Fibroblast of mammary gland (primary cell): ENCODE results near the gene CAPZB.
A peak's percentile ranks its signal among the peaks of the same experiment; 100 is the strongest.

Experiments used
- DNase-seq: peaks from one replicate; pipeline ENCODE4 v3.0.0-alpha.2; 2010; ENCODE audit warnings: low read depth
- H3K4me3 ChIP-seq: 2 replicates; pipeline ENCODE4 v1.5.1; 2011; ENCODE audit warnings: low read depth, mild to moderate bottlenecking, low read length, moderate library complexity; ENCODE audit not compliant: control insufficient read depth
- TF ChIP-seq, protein P1 (sequence below): conservative IDR thresholded peaks from 2 replicates; pipeline ENCODE4 v1.5.1; 2011; ENCODE audit warnings: low read depth, low read length, inconsistent platforms; ENCODE audit not compliant: control insufficient read depth, insufficient read depth

Gene CAPZB

GRCh38 chr1:19397217-19397945, 88.0 kb downstream of the CAPZB start:
- TF ChIP-seq, protein P1, sequence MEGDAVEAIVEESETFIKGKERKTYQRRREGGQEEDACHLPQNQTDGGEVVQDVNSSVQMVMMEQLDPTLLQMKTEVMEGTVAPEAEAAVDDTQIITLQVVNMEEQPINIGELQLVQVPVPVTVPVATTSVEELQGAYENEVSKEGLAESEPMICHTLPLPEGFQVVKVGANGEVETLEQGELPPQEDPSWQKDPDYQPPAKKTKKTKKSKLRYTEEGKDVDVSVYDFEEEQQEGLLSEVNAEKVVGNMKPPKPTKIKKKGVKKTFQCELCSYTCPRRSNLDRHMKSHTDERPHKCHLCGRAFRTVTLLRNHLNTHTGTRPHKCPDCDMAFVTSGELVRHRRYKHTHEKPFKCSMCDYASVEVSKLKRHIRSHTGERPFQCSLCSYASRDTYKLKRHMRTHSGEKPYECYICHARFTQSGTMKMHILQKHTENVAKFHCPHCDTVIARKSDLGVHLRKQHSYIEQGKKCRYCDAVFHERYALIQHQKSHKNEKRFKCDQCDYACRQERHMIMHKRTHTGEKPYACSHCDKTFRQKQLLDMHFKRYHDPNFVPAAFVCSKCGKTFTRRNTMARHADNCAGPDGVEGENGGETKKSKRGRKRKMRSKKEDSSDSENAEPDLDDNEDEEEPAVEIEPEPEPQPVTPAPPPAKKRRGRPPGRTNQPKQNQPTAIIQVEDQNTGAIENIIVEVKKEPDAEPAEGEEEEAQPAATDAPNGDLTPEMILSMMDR = no peak
- H3K4me3 ChIP-seq = no peak overlapping the region
- no peak for DNase-seq

DNA sequence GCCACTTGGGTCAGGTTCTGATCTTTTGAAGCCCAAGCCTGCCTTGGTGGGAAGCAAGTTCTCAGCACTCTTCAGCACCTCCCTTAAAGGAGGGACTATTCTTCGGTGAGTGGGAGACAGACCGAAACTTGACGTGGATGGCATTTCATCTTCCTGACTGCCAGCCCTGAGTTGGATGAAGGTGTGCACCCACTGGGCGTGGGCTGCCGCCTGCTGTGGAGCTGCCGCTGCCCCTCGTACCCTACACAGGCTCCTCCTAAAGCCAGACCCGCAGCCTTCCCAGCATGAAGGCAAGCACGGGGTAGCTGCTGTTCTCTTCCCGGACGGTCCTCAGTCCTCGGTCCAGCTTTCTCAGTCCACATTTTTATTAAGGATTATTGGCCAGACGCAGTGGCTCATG, 89.1 kb downstream of the CAPZB start:
- TF ChIP-seq, protein P1 = no peak
- no peak overlapping the region for H3K4me3 ChIP-seq
- DNase-seq = no peak

DNA sequence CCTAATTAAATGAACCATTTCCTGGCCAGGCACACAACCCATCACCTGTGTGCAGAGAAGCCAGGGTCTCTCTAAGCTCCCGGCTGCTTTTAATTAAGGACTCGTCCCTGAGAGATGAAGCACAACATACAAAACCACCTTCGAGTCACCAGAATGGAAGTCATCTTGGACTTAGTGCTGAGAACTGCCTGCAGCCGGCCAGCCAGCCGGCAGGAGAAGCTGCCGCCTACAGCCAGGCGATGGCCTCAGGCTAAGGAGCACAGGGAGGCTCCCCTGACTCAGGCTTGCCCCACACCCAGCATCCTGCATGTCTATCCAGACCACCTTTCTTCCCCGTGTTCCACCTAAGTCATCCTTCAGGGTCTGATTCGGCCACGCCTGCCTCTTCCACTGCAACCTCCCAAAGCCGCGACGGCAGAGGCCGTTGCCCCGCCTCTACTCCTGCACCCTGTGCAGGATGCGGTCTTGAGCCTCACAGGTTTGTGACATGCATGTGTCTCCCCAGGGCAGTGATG, 89.6 kb downstream of the CAPZB start:
- peak; percentile 78 for DNase-seq
- TF ChIP-seq, protein P1 = peak; percentile 30
- H3K4me3 ChIP-seq = no peak overlapping the region

DNA sequence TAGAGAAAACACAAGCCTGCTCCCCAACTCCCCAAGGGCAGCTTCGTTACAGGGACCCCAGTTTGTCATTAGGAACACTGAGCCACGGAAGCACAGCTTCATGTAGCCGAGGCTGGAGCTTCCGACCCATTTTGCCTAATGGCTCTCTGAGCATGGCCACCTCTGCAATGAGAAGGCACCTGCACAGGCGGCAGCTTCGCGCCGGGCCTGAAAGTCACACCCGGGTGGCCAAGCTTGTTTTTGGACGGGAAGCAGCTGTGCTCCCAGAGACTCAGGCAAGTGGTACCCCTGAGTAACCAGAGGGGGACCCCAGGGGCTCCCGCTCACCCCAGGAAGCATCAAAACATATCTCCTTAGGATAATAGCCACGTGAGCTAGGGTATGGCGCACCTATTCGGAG, 92.3 kb downstream of the CAPZB start:
- no peak for DNase-seq
- H3K4me3 ChIP-seq = no peak overlapping the region
- TF ChIP-seq, protein P1 = no peak

- no peak overlapping the region for H3K4me3 ChIP-seq
- no peak for DNase-seq
- TF ChIP-seq, protein P1 = no peak
Observed at GRCh38 chr1:19392221-19392620, 93.1 kb downstream of the CAPZB start.

GRCh38 chr1:19391596-19391981, 93.8 kb downstream of the CAPZB start:
- no peak for DNase-seq
- TF ChIP-seq, protein P1 = no peak

DNA sequence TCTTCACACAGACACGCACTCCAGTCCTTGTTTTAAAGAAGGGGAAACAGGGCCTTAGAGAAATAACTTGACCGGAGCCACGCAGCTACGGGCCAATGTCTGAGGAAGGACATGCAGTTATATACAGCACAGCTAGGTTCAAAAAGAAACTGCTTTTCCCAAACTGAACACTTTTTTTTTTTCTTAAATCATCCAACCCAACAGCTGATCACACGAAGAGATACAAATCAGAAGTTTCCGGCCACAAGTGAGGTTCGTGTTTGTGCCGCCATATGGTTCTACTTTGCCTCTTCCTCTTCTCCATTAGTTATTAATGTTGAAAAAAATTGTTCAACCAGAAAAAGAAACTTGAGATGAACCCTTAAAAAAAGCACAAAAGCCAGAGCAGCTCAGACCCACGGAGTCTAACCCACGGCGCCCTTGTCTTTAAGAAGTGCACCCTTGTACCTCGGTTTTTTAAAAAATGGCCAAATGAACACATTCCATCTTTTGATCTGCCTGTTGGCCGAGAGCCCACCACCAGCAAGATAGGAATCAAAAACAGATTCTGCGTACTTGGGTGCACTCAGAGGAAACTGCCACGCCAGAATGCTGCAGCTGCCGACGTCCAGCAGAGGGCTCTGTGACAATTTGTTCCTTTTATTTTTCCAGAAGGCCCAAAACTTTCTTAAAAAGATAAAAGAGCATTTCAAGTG, 94.3 kb downstream of the CAPZB start:
- peak overlapping the region; percentile 21 for H3K4me3 ChIP-seq
- DNase-seq = peak; percentile 89
- TF ChIP-seq, protein P1 = peak; percentile 93

More at GRCh38 chr1:19391596-19391981, 93.8 kb downstream of the CAPZB start:
- H3K4me3 ChIP-seq = no peak overlapping the region
